H9 (cell line): Measurements from ENCODE around the gene RAB6B. TPM values are rescaled to one million over a fixed set of nuclear protein-coding genes. Genes with fewer than 3 reads are reported as not detected.
A peak's percentile ranks its signal among the peaks of the same experiment; 100 is the strongest.

Experiments used
- DNase-seq: peaks from one replicate; pipeline ENCODE4 v3.0.0-alpha.2; 2017
- H2AFZ ChIP-seq: one replicate; pipeline ENCODE4 v1.6.1; 2013; ENCODE audit warnings: mild to moderate bottlenecking, low read length, control low read depth, moderate library complexity
- H2AK5ac ChIP-seq: 2 replicates; pipeline ENCODE4 v1.6.1; 2013; ENCODE audit warnings: low read length, control low read depth, mixed read lengths; ENCODE audit not compliant: insufficient read length
- H2BK120ac ChIP-seq: one replicate; pipeline ENCODE4 v1.6.1; 2013; ENCODE audit warnings: low read depth, mild to moderate bottlenecking, low read length, control low read depth, inconsistent platforms; ENCODE audit not compliant: poor library complexity, severe bottlenecking
- H2BK12ac ChIP-seq: 2 replicates; pipeline ENCODE4 v1.6.1; 2013; ENCODE audit warnings: low read length, control low read depth, mixed read lengths, low read depth; ENCODE audit not compliant: insufficient read length
- H2BK15ac ChIP-seq: 2 replicates; pipeline ENCODE4 v1.6.1; 2013; ENCODE audit warnings: low read depth, low read length, control low read depth
- H2BK20ac ChIP-seq: one replicate; pipeline ENCODE4 v1.6.1; 2013; ENCODE audit warnings: low read depth, mild to moderate bottlenecking, low read length, control low read depth, inconsistent platforms; ENCODE audit not compliant: poor library complexity, severe bottlenecking
- H2BK5ac ChIP-seq: 2 replicates; pipeline ENCODE4 v1.6.1; 2013; ENCODE audit warnings: low read length, control low read depth, mixed read lengths; ENCODE audit not compliant: insufficient read length
- H3K14ac ChIP-seq: 2 replicates; pipeline ENCODE4 v1.6.1; 2013; ENCODE audit warnings: low read length, control low read depth; ENCODE audit not compliant: insufficient read depth
- H3K18ac ChIP-seq: 2 replicates; pipeline ENCODE4 v1.6.1; 2013; ENCODE audit warnings: low read depth, mild to moderate bottlenecking, mixed read lengths, low read length, control low read depth; ENCODE audit not compliant: insufficient read length
- H3K23ac ChIP-seq: 2 replicates; pipeline ENCODE4 v1.6.1; 2013; ENCODE audit warnings: low read length, control low read depth, mixed read lengths, low read depth; ENCODE audit not compliant: insufficient read length
- H3K23me2 ChIP-seq: 2 replicates; pipeline ENCODE4 v1.6.1; 2013; ENCODE audit warnings: low read depth, mild to moderate bottlenecking, mixed read lengths, low read length, control low read depth; ENCODE audit not compliant: insufficient read length, poor library complexity, severe bottlenecking
- H3K27ac ChIP-seq: 2 replicates; pipeline ENCODE4 v1.5.1; 2013; ENCODE audit warnings: low read length, control low read depth, mixed read lengths, low read depth; ENCODE audit not compliant: insufficient read length
- H3K27me3 ChIP-seq: 2 replicates; pipeline ENCODE4 v1.6.1; 2013; ENCODE audit warnings: low read length, control low read depth, inconsistent platforms; ENCODE audit not compliant: insufficient read depth
- H3K4ac ChIP-seq: 2 replicates; pipeline ENCODE4 v1.6.1; 2013; ENCODE audit warnings: low read depth, mild to moderate bottlenecking, control low read depth, inconsistent platforms, low read length, moderate library complexity
- H3K4me1 ChIP-seq: 2 replicates; pipeline ENCODE4 v1.6.1; 2013; ENCODE audit warnings: low read length, control low read depth, inconsistent platforms; ENCODE audit not compliant: insufficient read depth
- H3K4me2 ChIP-seq: 2 replicates; pipeline ENCODE4 v1.6.1; 2013; ENCODE audit warnings: low read length, control low read depth, mixed read lengths; ENCODE audit not compliant: insufficient read length, insufficient read depth
- H3K56ac ChIP-seq: 2 replicates; pipeline ENCODE4 v1.6.1; 2013; ENCODE audit warnings: low read depth, mild to moderate bottlenecking, mixed read lengths, low read length, control low read depth; ENCODE audit not compliant: insufficient read length
- H3K79me1 ChIP-seq: 2 replicates; pipeline ENCODE4 v1.6.1; 2013; ENCODE audit warnings: low read depth, mild to moderate bottlenecking, moderate library complexity, low read length, control low read depth, inconsistent platforms; ENCODE audit not compliant: insufficient read depth, poor library complexity, severe bottlenecking
- H3K79me2 ChIP-seq: 2 replicates; pipeline ENCODE4 v1.6.1; 2013; ENCODE audit warnings: low read length, control low read depth, inconsistent platforms; ENCODE audit not compliant: insufficient read depth
- H3K9ac ChIP-seq: 2 replicates; pipeline ENCODE4 v1.6.1; 2013; ENCODE audit warnings: low read length, control low read depth, mixed read lengths; ENCODE audit not compliant: insufficient read length; ENCODE audit errors: extremely low read depth
- H3K9me3 ChIP-seq: one replicate; pipeline ENCODE4 v1.6.1; 2013; ENCODE audit warnings: low read depth, low read length, inconsistent platforms; ENCODE audit not compliant: control insufficient read depth
- H3T11ph ChIP-seq: one replicate; pipeline ENCODE4 v1.6.1; 2013; ENCODE audit warnings: mild to moderate bottlenecking, low read length, control low read depth, inconsistent platforms
- H4K20me1 ChIP-seq: one replicate; pipeline ENCODE4 v1.6.1; 2013; ENCODE audit not compliant: control insufficient read depth, insufficient read length, insufficient read depth
- H4K5ac ChIP-seq: 2 replicates; pipeline ENCODE4 v1.6.1; 2013; ENCODE audit warnings: low read depth, mild to moderate bottlenecking, mixed read lengths, low read length, control low read depth; ENCODE audit not compliant: insufficient read length
- H4K8ac ChIP-seq: replicated peaks from 2 replicates; pipeline ENCODE4 v1.6.1; 2013; ENCODE audit warnings: low read length, control low read depth, mixed read lengths, low read depth; ENCODE audit not compliant: insufficient read length
- H4K91ac ChIP-seq: 2 replicates; pipeline ENCODE4 v1.6.1; 2013; ENCODE audit warnings: low read depth, mild to moderate bottlenecking, moderate library complexity, mixed read lengths, low read length, control low read depth; ENCODE audit not compliant: insufficient read length
- H3K27ac Mint-ChIP-seq, 3 experiments: 2 replicates in 2 of 3; 3 replicates in 1 of 3; pipeline ENCODE4 v1.8.0; 2020 to 2021; ENCODE audit warnings: mixed read lengths in 3 of 3, mild to moderate bottlenecking in 1 of 3, moderate library complexity in 1 of 3
- H3K27me3 Mint-ChIP-seq: 2 replicates; pipeline ENCODE4 v1.8.0; 2021; ENCODE audit warnings: low read depth, mild to moderate bottlenecking, moderate library complexity, mixed read lengths
- H3K36me3 Mint-ChIP-seq, 3 experiments: 2 replicates in 2 of 3; 3 replicates in 1 of 3; pipeline ENCODE4 v1.8.0; 2020 to 2021; ENCODE audit warnings: low read depth in 3 of 3, mixed read lengths in 3 of 3; ENCODE audit not compliant: insufficient read depth in 1 of 3
- H3K4me1 Mint-ChIP-seq, 2 experiments: 2 replicates each; pipeline ENCODE4 v1.8.0; 2020; ENCODE audit warnings: mixed read lengths in 2 of 2
- H3K4me3 Mint-ChIP-seq, 2 experiments: 2 replicates in 1 of 2; 3 replicates in 1 of 2; pipeline ENCODE4 v1.8.0; 2020 to 2021; ENCODE audit warnings: mild to moderate bottlenecking in 2 of 2, mixed read lengths in 2 of 2, moderate library complexity in 1 of 2
- H3K9me3 Mint-ChIP-seq, 2 experiments: 2 replicates in 1 of 2; 3 replicates in 1 of 2; pipeline ENCODE4 v1.8.0; 2020; ENCODE audit warnings: mild to moderate bottlenecking in 2 of 2, mixed read lengths in 2 of 2, moderate library complexity in 1 of 2
- WGBS: extraction: QIAGEN DNeasy Blood & Tissue Kit; methylation state at CpG from one replicate; pipeline ENCODE4 v1.1.7; 2013; ENCODE audit warnings: missing lambda C conversion rate, low lambda C conversion rate, mixed read lengths; ENCODE audit not compliant: insufficient read length; ENCODE audit errors: extremely low coverage; 5-methylcytosine and 5-hydroxymethylcytosine counted together
- total RNA-seq: library from RNA; stranded (reverse); gene quantifications from 2 replicates; pipeline ENCODE4 v1.2.1, GENCODE V29; 2021
- TF ChIP-seq, protein P1 (sequence below): fragments of 200-600 bp; sonication (generic); conservative IDR thresholded peaks from 3 replicates; pipeline ENCODE4 v1.8.0; 2021; ENCODE audit warnings: antibody characterized with exemption, mild to moderate bottlenecking

Gene RAB6B
- total RNA-seq, 1 experiment from 2014 or later = 12.3 TPM

DNA sequence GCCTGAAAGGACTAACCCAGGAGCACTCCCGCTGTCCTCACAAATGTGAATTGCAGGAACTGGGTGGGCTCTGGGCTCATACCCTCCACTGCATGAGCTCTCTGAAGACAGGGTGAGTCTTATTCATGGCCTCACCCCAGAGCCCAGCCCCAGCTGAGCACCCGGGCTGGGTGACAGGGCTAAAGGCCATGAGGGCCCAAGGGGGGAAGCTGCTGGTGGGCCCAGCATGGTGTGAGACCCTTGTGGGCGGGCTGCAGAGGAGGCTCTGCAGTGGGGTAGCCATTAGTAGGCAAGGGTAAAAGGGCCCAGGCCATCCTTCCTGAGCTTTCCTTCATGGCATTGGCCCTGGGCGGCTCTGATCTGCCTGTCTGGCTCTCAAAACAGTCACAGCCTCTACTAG lies 59.7 kb downstream of the RAB6B start:
- H3K23me2 ChIP-seq = no peaks in the 10 kb centered on the region
- Mint-ChIP-seq H3K9me3 (no peaks in the 10 kb centered on the region), H3K36me3 (peaks cover 0 to 3% (median 1%) of the 10 kb centered on the region in 3 experiments; a peak in 1 of 7 replicates), H3K4me3 (no peak overlapping the region), H3K4me1 (no peaks in the 10 kb centered on the region), H3K27ac (no peak overlapping the region; a peak in 1 of 7 replicates), H3K27me3 (no peaks in the 10 kb centered on the region)
- no peak overlapping the region for H2BK20ac ChIP-seq
- no peaks in the 10 kb centered on the region for H3K79me1 ChIP-seq
- whole genome bisulfite sequencing = no CpG with 5 or more reads among the region's 4 CpGs
- no peak overlapping the region for H4K91ac ChIP-seq
- no peaks in the 10 kb centered on the region for H3K27me3 ChIP-seq
- H3K27ac ChIP-seq = no peak overlapping the region
- no peak overlapping the region for H3K14ac ChIP-seq
- no peaks in the 10 kb centered on the region for H3K79me2 ChIP-seq
- H3K18ac ChIP-seq = no peak overlapping the region
- no peak overlapping the region for H2BK120ac ChIP-seq
- no peak overlapping the region for H3K9ac ChIP-seq
- peak; percentile 9 for DNase-seq
- H2AK5ac ChIP-seq = no peak overlapping the region
- H3K23ac ChIP-seq = no peak overlapping the region
- no peaks in the 10 kb centered on the region for H3K9me3 ChIP-seq
- TF ChIP-seq, protein P1, sequence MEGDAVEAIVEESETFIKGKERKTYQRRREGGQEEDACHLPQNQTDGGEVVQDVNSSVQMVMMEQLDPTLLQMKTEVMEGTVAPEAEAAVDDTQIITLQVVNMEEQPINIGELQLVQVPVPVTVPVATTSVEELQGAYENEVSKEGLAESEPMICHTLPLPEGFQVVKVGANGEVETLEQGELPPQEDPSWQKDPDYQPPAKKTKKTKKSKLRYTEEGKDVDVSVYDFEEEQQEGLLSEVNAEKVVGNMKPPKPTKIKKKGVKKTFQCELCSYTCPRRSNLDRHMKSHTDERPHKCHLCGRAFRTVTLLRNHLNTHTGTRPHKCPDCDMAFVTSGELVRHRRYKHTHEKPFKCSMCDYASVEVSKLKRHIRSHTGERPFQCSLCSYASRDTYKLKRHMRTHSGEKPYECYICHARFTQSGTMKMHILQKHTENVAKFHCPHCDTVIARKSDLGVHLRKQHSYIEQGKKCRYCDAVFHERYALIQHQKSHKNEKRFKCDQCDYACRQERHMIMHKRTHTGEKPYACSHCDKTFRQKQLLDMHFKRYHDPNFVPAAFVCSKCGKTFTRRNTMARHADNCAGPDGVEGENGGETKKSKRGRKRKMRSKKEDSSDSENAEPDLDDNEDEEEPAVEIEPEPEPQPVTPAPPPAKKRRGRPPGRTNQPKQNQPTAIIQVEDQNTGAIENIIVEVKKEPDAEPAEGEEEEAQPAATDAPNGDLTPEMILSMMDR = no peak
- no peak overlapping the region for H2BK5ac ChIP-seq
- H2BK15ac ChIP-seq = no peak overlapping the region
- H3K4me1 ChIP-seq = no peaks in the 10 kb centered on the region
- no peak overlapping the region for H3K56ac ChIP-seq
- no peaks in the 10 kb centered on the region for H4K20me1 ChIP-seq
- H2BK12ac ChIP-seq = no peak overlapping the region
- H4K5ac ChIP-seq = no peak overlapping the region
- H2AFZ ChIP-seq = no peak overlapping the region
- no peak overlapping the region for H3K4ac ChIP-seq
- no peak overlapping the region for H3T11ph ChIP-seq
- no peak overlapping the region for H3K4me2 ChIP-seq
- no peak overlapping the region for H4K8ac ChIP-seq
